GM21529 (cell line): ENCODE data around the gene RPL4.

Source experiments
- ATAC-seq: cut with Tn5 transposase; IDR thresholded peaks from one replicate; pipeline ENCODE4 v1.9.1; 2021; ENCODE audit not compliant: unreplicated experiment

Gene RPL4

DNA sequence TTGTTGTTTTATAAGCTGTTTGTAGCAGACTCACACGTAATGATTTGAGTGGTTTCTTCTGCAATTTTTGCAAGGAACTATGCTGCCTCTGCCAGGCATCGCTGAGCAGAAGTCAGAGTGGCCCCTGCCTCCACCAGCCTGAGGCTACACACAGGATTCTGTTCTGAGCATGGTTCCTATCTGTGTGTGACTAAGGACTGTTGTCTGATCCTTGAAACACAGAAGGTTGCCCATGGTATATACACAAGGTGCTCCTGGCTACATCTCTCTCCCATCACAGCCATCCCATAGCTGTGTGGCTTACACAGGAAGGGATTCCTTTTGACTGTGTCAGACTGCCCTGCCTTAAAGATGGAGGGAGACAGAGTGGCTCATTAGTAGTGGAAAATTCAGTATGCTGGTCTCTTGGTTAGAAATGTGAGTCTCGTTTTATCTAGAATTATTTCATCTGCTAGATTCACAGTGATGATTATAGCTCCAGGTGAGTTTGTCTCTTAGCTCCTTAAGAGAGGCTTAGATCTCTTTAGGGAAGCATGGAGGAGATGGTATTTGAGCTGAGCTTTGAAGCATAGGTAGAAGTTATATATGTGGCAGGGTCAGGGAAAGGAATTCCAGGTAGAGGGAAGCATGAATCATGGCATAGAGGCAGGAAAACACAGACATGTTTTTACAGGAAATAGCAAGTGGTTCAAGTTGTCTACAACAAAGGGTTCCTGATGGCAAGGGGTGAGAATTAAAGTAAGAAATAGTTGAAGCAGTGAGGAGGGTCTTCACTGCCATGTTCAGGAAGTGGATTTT, 44.6 kb downstream of the RPL4 start:
- ATAC-seq, result no peak

GRCh38 chr15:66456211-66456610, 48.4 kb downstream of the RPL4 start:
- ATAC-seq, result no peak

DNA sequence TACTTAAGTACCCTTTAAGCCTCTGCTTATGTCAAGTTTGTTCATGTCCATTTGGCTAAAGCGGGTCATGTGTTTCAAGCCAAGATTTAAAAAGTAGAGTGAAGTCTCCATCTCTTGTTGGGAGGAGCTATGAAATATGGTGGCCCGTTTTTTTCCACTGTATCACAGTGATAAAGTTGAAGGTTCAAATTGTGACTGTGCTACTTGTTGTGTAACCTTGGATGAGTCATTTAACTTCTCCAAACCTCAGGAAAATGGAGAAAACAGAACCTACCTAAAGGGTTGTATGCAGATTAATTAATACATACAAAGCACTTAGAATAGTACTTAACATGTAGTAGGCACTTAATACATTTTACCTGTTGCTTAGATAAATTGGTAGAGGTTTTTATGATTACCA, 50.5 kb downstream of the RPL4 start:
- ATAC-seq, result no peak

DNA sequence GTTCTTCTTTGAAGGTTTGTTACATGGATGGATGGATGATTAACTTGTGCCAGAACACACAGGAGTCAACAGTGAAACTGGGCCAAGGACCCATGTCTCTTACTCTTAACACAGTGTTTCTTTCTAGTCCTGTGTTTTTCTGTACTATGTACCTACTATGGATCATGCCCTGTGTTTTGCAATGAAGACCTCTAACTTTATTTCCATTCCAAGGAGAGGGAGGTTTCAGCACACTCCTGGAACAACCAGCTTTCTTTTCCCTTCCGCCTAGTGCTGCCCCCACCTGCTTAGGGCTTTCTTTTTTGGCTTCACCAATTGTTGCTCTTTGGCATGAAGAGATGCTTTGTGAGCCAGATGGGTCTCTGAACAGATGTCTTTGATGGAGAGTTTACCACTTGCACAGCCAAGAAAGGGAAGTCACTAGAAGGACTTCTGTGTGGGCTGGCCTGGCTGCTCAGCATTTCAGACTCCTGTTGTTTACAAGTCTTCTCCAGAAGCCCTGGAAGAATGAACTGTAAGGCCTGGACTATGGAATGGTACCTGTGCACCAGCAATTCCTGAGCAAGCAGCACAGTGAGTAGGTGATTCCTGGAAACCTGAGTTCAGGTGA, 51.6 kb downstream of the RPL4 start:
- ATAC-seq, result no peak

- ATAC-seq, result no peak
Measured at GRCh38 chr15:66452420-66452819, 52.2 kb downstream of the RPL4 start.
